Osteocyte (in vitro differentiated cells): ENCODE measurements around the gene ATXN2. TPM values are rescaled to one million over a fixed set of nuclear protein-coding genes. Genes with fewer than 3 reads are reported as not detected.
"Not testable (repeated sequence)": the region's sequence is repeated elsewhere in the genome, so short reads cannot be mapped to it uniquely, and the experiment has no call there.

Experiments
- DNase-seq: peaks from one replicate; pipeline ENCODE4 v3.0.0; 2021; ENCODE audit warnings: mixed read lengths; ENCODE audit not compliant: unreplicated experiment; ENCODE audit errors: extremely low spot score
- H3K27ac Mint-ChIP-seq: one replicate; pipeline ENCODE4 v1.8.0; 2021; ENCODE audit warnings: mild to moderate bottlenecking, mixed read lengths; ENCODE audit not compliant: unreplicated experiment
- H3K27me3 Mint-ChIP-seq: one replicate; pipeline ENCODE4 v1.8.0; 2021; ENCODE audit warnings: mixed read lengths; ENCODE audit not compliant: unreplicated experiment
- H3K36me3 Mint-ChIP-seq: one replicate; pipeline ENCODE4 v1.8.0; 2021; ENCODE audit warnings: mixed read lengths; ENCODE audit not compliant: unreplicated experiment
- H3K4me1 Mint-ChIP-seq: one replicate; pipeline ENCODE4 v1.8.0; 2021; ENCODE audit warnings: mixed read lengths; ENCODE audit not compliant: unreplicated experiment
- H3K4me3 Mint-ChIP-seq: one replicate; pipeline ENCODE4 v1.8.0; 2021; ENCODE audit warnings: mild to moderate bottlenecking, moderate library complexity, mixed read lengths; ENCODE audit not compliant: unreplicated experiment
- H3K9me3 Mint-ChIP-seq: one replicate; pipeline ENCODE4 v1.8.0; 2021; ENCODE audit warnings: mixed read lengths; ENCODE audit not compliant: unreplicated experiment
- CTCF ChIP-seq: fragments of 200-600 bp; sonication (generic); IDR thresholded peaks from 2 replicates; pipeline ENCODE4 v1.5.0; 2021; ENCODE audit warnings: antibody characterized with exemption, mild to moderate bottlenecking, moderate library complexity
- total RNA-seq: library from RNA; stranded (reverse); gene quantifications from 2 replicates; pipeline ENCODE4 v1.2.1, GENCODE V29; 2021

Gene ATXN2
- total RNA-seq, 1 donor from 2014 or later: 78.9 TPM

GRCh38 chr12:111405859-111406473 lies 193.1 kb downstream of the ATXN2 start, which contains the start of gene SH2B3:
TSS of gene SH2B3 (plus strand) at chr12:111405923. CDS start at chr12:111418146, 12,223 bp downstream.
- H3K27ac Mint-ChIP-seq: peak within 1 kb of the TSS; percentile 87

GRCh38 chr12:111405149-111405858 lies 193.8 kb downstream of the ATXN2 start:
- H3K4me1 Mint-ChIP-seq: peaks cover 57% of the 10 kb centered on the region
- peak overlapping the region; percentile 84 for H3K4me3 Mint-ChIP-seq
- peak; percentile 39 for TF ChIP-seq CTCF
- no peaks in the 10 kb centered on the region for H3K9me3 Mint-ChIP-seq
- peak; percentile 98 for DNase-seq
- no peaks in the 10 kb centered on the region for H3K27me3 Mint-ChIP-seq
- no peaks in the 10 kb centered on the region for H3K36me3 Mint-ChIP-seq
- peak overlapping the region; percentile 87 for H3K27ac Mint-ChIP-seq

More at GRCh38 chr12:111405859-111406473, 193.1 kb downstream of the ATXN2 start, which contains the start of gene SH2B3:
- TF ChIP-seq CTCF: no peak
- DNase-seq: no peak
- no peaks in the 10 kb centered on the region for H3K36me3 Mint-ChIP-seq
- no peaks in the 10 kb centered on the region for H3K9me3 Mint-ChIP-seq
- no peaks in the 10 kb centered on the region for H3K27me3 Mint-ChIP-seq
- peak within 1 kb of the TSS; percentile 88 for H3K4me3 Mint-ChIP-seq
- H3K4me1 Mint-ChIP-seq: peaks cover 64% of the 10 kb centered on the region

GRCh38 chr12:111404362-111405148 lies 194.6 kb downstream of the ATXN2 start:
- no peak for DNase-seq

GRCh38 chr12:111402490-111402824 lies 196.7 kb downstream of the ATXN2 start:
- not testable (repeated sequence) for H3K36me3 Mint-ChIP-seq, DNase-seq, H3K4me3 Mint-ChIP-seq, H3K9me3 Mint-ChIP-seq, H3K27me3 Mint-ChIP-seq
- peak overlapping the region; percentile 75 for H3K27ac Mint-ChIP-seq
- peaks cover 46% of the 10 kb centered on the region for H3K4me1 Mint-ChIP-seq

More at GRCh38 chr12:111404362-111405148, 194.6 kb downstream of the ATXN2 start:
- Mint-ChIP-seq H3K4me1 (peaks cover 53% of the 10 kb centered on the region), H3K27ac (peak overlapping the region; percentile 71), H3K9me3 (no peaks in the 10 kb centered on the region), H3K36me3 (no peaks in the 10 kb centered on the region), H3K4me3 (peak overlapping the region; percentile 84), H3K27me3 (no peaks in the 10 kb centered on the region)
- no peak for TF ChIP-seq CTCF

Other genes with a start within 250 kb of the ATXN2 start
- gene PHETA1, start 230.2 kb downstream of the ATXN2 start, total RNA-seq: 13.6 and 14.6 TPM in 2 replicates
- 36.4 and 37.4 TPM in 2 replicates for gene SH2B3, start 193.4 kb downstream of the ATXN2 start, total RNA-seq
- gene BRAP, start 86.6 kb upstream of the ATXN2 start, total RNA-seq: 18.9 and 20.8 TPM in 2 replicates
- 27.1 and 29.5 TPM in 2 replicates for gene ACAD10, start 86.7 kb upstream of the ATXN2 start, total RNA-seq
- gene ALDH2, start 167.6 kb upstream of the ATXN2 start, total RNA-seq: 68.4 and 69.1 TPM in 2 replicates
- gene MAPKAPK5, start 242.9 kb upstream of the ATXN2 start, total RNA-seq: 41.4 and 45.0 TPM in 2 replicates